HAP-1 (cell line): ENCODE measurements around the gene SPTBN4.

Experiments
- DNase-seq, 2 experiments: peaks; one replicate each; pipeline ENCODE4 v3.0.0-alpha.2; 2016 to 2020; ENCODE audit warnings: low spot score in 2 of 2
- H3K27me3 ChIP-seq: fragments of 250-450 bp; sonication (Bioruptor Pico); 2 replicates; pipeline ENCODE4 v1.5.1; 2020; ENCODE audit warnings: low read depth, mild to moderate bottlenecking, moderate library complexity
- H3K36me3 ChIP-seq: fragments of 250-450 bp; sonication (Bioruptor Pico); replicated peaks from 2 replicates; pipeline ENCODE4 v1.5.1; 2020; ENCODE audit warnings: mild to moderate bottlenecking
- H3K4me1 ChIP-seq: fragments of 250-450 bp; sonication (Bioruptor Pico); 2 replicates; pipeline ENCODE4 v1.5.1; 2020; ENCODE audit warnings: mild to moderate bottlenecking
- H3K4me3 ChIP-seq: fragments of 250-450 bp; sonication (Bioruptor Pico); 2 replicates; pipeline ENCODE4 v1.5.1; 2020; ENCODE audit warnings: mild to moderate bottlenecking, moderate library complexity
- H3K9me3 ChIP-seq: fragments of 250-450 bp; sonication (Bioruptor Pico); 2 replicates; pipeline ENCODE4 v1.5.1; 2020; ENCODE audit warnings: mild to moderate bottlenecking, moderate library complexity
- in situ Hi-C: fragments of 300-500 bp; cut with MboI; formaldehyde crosslinking; loops from 3 replicates; pipeline ENCODE4 v1.14.3; 2020; ENCODE audit warnings: low sequenced_read_pairs, inconsistent platforms, mixed read lengths

Gene SPTBN4

DNA sequence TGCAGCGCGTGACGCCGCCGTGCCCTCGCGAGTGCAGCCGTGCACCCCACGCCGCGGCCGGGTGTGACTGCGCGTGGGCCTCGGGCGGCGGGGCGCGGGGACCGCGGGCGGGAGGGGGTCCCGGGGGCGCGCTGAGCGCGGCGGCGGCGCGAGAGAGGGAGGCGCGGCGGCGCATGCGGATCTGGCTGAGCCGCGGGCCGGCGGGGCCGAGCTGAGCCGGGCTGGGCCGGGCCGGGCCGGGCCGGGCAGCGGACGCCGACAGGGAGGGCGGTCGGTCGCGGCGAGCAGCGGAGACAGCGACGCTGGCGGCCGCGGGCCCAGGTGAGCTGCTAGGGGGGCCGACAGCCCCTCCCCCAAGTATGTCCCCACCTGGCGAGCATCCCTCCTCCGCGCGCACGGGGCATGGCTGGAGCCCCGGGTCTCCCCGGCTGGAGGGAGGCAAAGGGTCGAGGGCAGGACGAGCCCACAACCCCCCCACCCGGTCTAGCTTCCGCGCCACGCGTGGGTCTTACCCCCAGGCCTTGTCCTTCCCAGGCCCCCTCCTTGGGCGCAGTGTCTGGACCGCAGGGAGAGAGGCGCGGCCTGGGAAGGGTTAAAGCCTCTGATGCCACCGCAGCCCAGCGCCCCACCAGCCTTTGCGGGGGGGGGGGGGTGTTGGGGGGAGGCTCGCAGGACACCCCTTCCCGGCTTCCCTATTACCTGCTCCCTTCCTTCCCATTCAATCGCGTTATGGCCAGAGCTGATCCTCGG lies at the start of gene SPTBN4:
TSS of gene SPTBN4 (plus strand) at position 17 of the 750 bp plus-strand sequence. CDS start 5,621 bp downstream, outside the sequence.
- in situ Hi-C loops: no loop called here

DNA sequence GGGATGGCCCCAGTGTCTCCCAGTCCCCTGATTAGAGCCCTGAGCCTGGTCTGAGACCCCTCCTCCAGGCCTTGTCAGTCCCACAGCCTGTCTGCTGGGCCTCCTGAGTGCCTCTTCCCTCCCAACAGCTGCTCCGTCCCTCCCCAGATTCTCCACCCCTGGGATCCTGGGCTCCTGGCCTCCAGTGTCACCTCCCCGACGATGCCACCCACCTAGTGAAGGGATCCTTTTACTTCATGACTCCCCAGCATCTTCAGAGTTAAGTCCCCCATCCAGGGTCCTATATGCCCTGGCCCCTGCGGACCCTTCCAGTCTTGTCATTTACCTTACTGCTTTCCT lies 49.2 kb upstream of the SPTBN4 start:
- in situ Hi-C loops: no loop called here
- Histone ChIP-seq H3K9me3 (no peaks in the 10 kb centered on the region), H3K4me3 (no peak overlapping the region), H3K27me3 (no peaks in the 10 kb centered on the region), H3K4me1 (peaks cover 4% of the 10 kb centered on the region), H3K36me3 (no peaks in the 10 kb centered on the region)
- no peak for DNase-seq

More for the DNA sequence above, at the start of gene SPTBN4:
- Histone ChIP-seq H3K27me3 (no peaks in the 10 kb centered on the region), H3K9me3 (0 out of 2 replicates have a peak, but pooled peaks cover 2% of the 10 kb centered on the region), H3K36me3 (no peaks in the 10 kb centered on the region), H3K4me1 (peaks cover 11% of the 10 kb centered on the region), H3K4me3 (peak within 1 kb of the TSS; percentile 68)
- no peak for DNase-seq

DNA sequence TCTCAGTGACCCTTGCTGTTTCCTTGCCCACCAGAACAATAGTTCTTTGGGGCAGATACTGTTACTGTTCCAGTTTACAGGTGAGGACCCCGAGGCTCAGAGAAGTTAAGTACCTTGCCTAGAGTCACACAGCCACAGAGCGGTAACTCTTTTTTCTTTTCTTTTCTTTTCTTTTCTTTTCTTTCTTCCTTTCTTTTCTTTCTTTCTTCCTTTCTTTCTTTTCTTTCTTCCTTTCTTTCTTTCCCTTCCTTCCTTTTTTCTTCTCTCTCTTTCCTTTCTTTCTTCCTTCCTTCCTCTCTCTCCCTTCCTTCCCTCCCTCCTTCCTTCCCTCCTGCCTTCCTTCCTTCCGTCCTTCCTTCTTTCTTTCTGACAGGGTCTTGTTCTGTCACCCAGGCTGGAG lies 48.8 kb upstream of the SPTBN4 start:
- no peaks in the 10 kb centered on the region for H3K9me3 ChIP-seq
- H3K36me3 ChIP-seq: no peaks in the 10 kb centered on the region; the same call in 1 of the 2 replicates
- in situ Hi-C loops: no loop called here
- DNase-seq: no peak
- H3K27me3 ChIP-seq: no peaks in the 10 kb centered on the region
- peaks cover 4% of the 10 kb centered on the region for H3K4me1 ChIP-seq
- H3K4me3 ChIP-seq: no peak overlapping the region

DNA sequence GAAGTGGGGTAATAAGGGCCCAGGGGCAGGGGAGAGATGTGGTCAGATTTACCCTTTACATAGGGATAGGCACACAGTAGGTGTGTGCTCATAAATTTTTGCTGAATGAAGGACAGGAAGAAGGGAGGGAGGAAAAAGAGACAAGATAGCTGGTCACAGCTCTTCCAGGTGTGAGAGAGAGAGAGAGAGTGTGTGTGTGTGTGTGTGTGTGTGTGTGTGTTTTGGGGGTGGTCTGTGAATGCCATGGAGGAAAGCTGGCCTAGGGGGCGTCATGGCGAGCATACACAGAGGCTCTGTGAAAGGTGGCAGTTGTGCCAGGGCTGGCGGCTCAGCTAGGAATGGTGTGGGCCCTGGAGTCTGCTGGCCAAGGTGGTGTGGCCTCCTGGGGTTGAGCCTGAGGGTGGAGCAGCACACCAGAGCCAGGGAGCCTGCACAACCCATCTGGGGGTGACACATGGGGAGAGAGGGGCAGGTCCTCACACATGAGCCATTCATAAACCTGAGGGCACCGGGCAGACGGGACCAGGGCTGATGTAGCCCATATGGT lies 47.7 kb upstream of the SPTBN4 start:
- Histone ChIP-seq H3K9me3 (no peaks in the 10 kb centered on the region), H3K4me3 (no peak overlapping the region), H3K4me1 (peaks cover 4% of the 10 kb centered on the region), H3K27me3 (no peaks in the 10 kb centered on the region), H3K36me3 (no peaks in the 10 kb centered on the region; the same call in 1 of the 2 replicates)
- in situ Hi-C loops: no loop called here
- DNase-seq: no peak

DNA sequence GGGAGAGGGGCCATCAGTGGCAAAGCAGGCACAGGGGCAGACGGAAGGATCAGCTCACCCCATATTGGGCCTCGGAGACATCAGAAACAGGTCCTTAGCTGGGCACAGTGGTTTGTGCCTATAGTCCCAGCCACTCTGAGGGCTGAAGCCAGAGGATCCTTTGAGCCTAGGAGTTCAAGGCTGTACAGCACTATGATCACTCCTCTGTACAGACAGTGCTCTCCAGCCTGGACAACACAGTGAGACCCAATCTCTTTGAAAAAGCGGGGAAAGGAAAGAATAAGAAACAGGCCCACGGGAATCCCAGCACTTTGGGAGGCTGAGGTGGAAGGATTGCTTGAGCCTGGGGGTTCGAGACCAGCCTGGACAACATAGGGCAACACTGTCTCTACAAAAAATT lies 47.0 kb upstream of the SPTBN4 start:
- H3K27me3 ChIP-seq: no peaks in the 10 kb centered on the region
- in situ Hi-C loops: no loop called here
- no peak for DNase-seq
- H3K4me3 ChIP-seq: no peak overlapping the region
- H3K9me3 ChIP-seq: no peaks in the 10 kb centered on the region
- H3K4me1 ChIP-seq: peaks cover 9% of the 10 kb centered on the region
- H3K36me3 ChIP-seq: no peaks in the 10 kb centered on the region; the same call in 1 of the 2 replicates

DNA sequence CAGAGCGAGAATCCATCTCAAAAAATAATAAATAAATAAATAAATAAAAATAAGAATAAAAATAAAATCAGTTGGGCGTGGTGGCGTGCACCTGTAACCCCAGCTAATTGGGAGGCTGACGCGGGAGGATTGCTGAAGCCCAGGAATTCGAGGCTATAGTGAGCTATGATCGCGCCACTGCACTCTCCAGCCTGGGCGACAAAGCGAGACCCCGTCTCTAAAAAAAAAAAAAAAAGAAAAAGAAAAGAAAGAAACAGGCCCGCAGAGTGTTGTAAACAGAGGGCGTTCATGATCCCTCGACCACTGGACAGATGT lies 46.4 kb upstream of the SPTBN4 start:
- H3K4me1 ChIP-seq: peaks cover 9% of the 10 kb centered on the region
- H3K27me3 ChIP-seq: no peaks in the 10 kb centered on the region
- H3K36me3 ChIP-seq: no peaks in the 10 kb centered on the region; the same call in 1 of the 2 replicates
- H3K4me3 ChIP-seq: peak overlapping the region; percentile 43
- DNase-seq: no peak
- in situ Hi-C loops: no loop called here
- H3K9me3 ChIP-seq: no peaks in the 10 kb centered on the region

DNA sequence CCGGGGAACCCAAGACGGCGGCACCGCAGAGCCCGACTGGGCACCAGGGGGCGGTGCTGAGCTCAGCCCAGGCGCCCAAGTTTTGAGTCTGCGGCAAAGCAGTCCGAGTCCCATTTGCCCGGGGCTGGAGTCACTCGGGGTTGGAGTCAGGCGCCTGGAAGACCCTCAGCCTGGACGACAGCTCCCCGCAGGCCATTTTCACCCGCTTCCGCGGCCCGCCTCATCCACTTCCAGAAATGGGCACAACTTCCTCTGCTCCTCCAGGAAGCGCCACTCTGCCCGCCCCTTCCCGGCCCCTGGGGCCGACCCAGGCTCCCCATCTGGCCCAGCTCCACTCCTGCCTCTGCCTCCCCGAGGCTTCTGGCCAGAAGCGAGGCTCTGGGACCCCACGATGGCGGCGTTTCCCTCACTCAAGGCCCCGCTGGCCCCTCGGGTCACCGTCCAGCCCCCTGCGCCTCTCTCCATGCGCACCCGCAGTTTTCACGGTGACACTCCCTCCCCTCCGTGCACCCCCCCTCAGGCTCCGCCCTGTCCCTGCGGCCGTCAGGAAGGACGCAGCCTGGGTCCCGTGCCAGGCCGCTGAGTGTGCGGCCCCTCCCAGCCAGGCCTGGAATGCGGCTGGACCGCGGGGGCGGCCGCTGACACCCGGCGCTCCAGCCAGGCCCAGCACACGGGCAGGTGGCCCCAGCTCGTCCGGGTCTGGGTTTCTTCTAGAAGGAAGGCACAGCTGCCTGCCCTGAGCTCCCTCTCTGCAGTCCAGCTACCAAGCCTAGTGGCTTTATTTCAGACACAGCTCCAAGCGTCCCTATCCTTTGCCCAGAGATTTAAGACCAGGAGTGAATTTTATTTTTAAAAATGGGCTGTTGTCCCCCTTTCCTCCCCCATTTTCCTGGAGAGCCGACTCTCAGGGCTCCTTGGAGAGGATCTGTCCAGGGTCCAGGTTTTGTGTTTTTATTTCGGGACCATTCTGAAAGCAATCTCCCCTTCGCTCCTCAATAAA lies 45.7 kb upstream of the SPTBN4 start:
- Histone ChIP-seq H3K36me3 (no peaks in the 10 kb centered on the region; the same call in 1 of the 2 replicates), H3K4me1 (peaks cover 9% of the 10 kb centered on the region), H3K9me3 (no peaks in the 10 kb centered on the region), H3K27me3 (no peaks in the 10 kb centered on the region), H3K4me3 (peak overlapping the region; percentile 43)
- peak; percentile 72 to 90 for DNase-seq
- in situ Hi-C loops: no loop called here

DNA sequence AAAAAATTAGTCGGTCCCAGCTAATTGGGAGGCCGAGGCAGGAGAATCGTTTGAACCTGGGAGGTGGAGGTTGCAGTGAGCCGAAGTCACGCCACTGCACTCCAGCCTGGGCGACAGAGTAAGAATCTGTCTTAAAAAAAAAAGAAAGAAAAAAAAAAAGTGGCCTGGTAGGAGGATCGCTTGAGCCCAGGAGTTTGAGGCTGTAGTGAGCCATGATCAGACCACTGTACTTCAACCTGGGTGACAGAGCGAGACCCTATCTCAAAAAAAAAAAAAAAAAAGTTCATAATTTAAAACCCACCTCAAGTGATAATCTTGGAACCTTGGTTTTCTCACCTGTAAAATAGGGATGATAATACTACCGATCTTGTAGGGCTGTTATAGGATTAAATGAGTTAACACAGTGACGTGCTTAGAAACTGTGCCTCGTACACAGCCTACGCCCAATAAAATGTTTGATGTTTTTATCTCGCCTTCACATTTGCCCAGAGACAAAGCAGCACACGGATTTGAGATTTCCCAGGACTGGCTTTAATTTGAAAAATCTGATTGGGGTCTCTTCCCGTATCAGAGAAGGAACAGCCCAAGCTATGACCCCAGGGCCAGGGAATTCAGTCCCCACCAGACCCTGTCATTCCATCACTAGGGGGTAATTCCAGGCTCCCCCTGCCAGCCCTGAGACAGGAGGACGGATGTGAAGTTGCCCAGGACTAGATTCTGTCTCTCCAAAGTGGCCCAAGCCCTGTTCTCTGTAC lies 44.6 kb upstream of the SPTBN4 start:
- Histone ChIP-seq H3K4me1 (peaks cover 9% of the 10 kb centered on the region), H3K4me3 (no peak overlapping the region), H3K27me3 (no peaks in the 10 kb centered on the region), H3K9me3 (no peaks in the 10 kb centered on the region), H3K36me3 (no peaks in the 10 kb centered on the region; the same call in 1 of the 2 replicates)
- in situ Hi-C loops: no loop called here
- no peak for DNase-seq

DNA sequence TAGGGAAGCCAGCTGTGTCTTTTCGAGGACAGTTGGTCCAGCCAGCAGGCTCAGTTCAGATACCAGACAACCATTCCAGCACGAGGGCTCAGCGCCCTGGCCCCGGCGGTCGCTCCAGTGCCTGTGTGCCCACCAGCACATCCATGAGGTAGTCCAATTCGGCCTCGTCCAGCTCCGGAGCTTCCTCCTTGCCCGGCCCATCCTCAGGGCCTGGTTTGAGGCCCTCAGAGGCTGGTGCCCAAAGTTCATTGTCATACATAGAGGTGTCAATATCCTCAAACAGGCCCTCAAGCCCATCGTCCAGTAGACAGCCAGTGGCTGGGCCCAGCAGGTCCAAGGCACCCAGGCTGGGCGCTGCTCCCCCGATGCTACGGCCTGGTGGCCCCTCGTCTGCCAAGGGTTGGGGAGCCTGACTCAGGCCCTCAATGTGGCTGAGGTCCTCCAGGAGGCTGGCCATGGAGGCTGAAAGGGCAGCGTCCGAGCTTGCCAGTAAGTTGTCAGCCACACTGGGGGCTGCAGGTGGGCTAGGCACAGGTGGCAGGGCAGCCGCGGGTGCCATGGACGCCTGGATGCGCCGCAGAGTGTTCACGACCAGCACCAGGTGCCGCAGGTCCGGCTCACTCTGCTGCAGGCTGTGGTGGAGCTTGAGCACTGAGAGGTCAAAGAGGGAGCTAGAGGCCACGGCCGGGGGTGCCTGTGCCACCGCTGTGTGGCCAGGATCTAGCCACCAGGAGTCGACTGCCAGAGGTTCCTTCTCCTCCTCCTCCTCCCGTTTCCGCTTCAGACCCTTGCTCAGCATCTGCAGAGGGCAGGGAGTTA lies 43.8 kb upstream of the SPTBN4 start:
- in situ Hi-C loops: no loop called here
- no peak for DNase-seq
- Histone ChIP-seq H3K36me3 (no peaks in the 10 kb centered on the region; the same call in 1 of the 2 replicates), H3K4me3 (no peak overlapping the region), H3K9me3 (no peaks in the 10 kb centered on the region), H3K27me3 (no peaks in the 10 kb centered on the region), H3K4me1 (peaks cover 9% of the 10 kb centered on the region)

DNA sequence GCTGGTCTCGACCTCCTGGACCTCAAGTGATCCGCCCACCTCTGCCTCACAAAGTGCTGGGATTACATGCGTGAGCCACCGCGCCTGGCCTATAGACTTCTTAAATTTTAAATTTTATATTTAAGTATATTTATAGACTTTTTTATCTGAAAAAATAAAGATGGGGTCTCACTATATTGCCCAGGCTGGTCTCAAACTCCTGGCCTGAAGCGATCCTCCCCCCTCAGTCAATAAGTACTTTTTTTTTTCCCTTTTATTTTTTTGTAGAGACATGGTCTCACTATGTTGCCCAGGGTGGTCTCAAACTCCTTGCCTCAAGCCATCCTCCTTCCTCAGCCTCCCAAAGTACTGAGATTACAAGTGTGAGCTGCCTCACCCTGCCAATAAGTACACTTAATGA lies 42.9 kb upstream of the SPTBN4 start:
- no peaks in the 10 kb centered on the region; the same call in 1 of the 2 replicates for H3K36me3 ChIP-seq
- H3K4me1 ChIP-seq: peaks cover 11% of the 10 kb centered on the region
- no peak for DNase-seq
- no peaks in the 10 kb centered on the region for H3K9me3 ChIP-seq
- no peaks in the 10 kb centered on the region for H3K27me3 ChIP-seq
- in situ Hi-C loops: no loop called here
- H3K4me3 ChIP-seq: no peak overlapping the region

DNA sequence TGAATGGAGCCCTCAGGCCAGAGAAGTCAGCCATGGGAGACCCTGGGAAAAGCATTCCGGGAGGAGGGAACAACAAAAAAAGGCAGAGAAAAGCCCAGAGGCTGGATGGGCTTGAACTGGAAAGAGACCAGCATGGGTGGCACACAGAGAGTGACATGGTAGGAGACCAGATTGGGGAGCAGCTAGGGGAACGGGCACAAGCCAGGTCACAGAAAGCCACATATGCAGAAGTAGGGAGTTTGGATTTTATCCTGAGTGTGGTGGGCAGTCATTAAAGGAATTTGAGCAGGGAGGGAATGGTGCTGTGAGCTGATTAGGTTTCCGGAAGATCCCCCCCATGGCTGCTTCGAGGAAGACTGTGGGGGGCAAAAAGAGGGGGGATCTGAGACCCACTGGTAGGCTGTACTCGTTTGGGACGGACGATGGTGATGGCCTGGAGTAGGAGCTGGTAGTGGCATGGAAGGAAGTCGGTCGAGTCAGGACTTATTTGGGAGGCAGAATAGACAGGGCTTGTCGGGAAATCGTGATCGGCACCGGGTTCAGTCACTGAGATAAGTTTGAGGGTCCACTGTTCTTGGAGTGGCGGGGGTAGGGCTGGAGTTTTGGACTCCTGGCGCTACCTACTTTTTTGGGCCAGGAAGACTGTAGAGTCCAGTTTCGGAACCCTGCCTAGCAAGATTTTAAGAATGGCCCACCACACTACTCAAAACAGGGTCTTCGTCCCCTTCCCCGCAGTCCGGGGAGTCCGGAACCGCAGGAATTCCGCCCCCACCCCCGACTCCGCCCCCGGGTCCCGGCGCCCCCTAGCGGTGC lies 42.0 kb upstream of the SPTBN4 start:
- H3K36me3 ChIP-seq: no peaks in the 10 kb centered on the region; the same call in 1 of the 2 replicates
- peak; percentile 20 to 78 for DNase-seq
- no peaks in the 10 kb centered on the region for H3K9me3 ChIP-seq
- in situ Hi-C loops: no loop called here
- peaks cover 15% of the 10 kb centered on the region for H3K4me1 ChIP-seq
- H3K4me3 ChIP-seq: peak overlapping the region; percentile 85
- no peaks in the 10 kb centered on the region for H3K27me3 ChIP-seq
